Lower leg skin (tissue), 4 donors: ENCODE data around the gene PARN. TPM values are rescaled to one million over a fixed set of nuclear protein-coding genes. Genes with fewer than 3 reads are reported as not detected.

Source experiments
- DNase-seq, 2 donors: peaks; one replicate each; pipeline ENCODE4 v3.0.0-alpha.2; 2019; ENCODE audit warnings: low spot score in 2 of 2
- H3K4me3 ChIP-seq: fragments of 200-600 bp; sonication (generic); 2 replicates; pipeline ENCODE4 v1.5.1; 2017; ENCODE audit warnings: mild to moderate bottlenecking, low read depth; ENCODE audit not compliant: poor library complexity, severe bottlenecking
- CTCF ChIP-seq, 3 donors: fragments of 450-650 bp; IDR thresholded peaks; one replicate each; pipeline ENCODE4 v1.5.1; 2016; ENCODE audit warnings: antibody characterized with exemption in 3 of 3, mild to moderate bottlenecking in 3 of 3, moderate library complexity in 2 of 3
- POLR2A ChIP-seq, 2 donors: fragments of 450-650 bp; IDR thresholded peaks; one replicate each; pipeline ENCODE4 v1.6.1; 2016 to 2017; ENCODE audit warnings: antibody characterized with exemption in 2 of 2, mild to moderate bottlenecking in 1 of 2, moderate library complexity in 1 of 2
- WGBS, 2 donors: methylation state at CpG; one replicate each; pipeline ENCODE4 v1.1.5; 2018; 5-methylcytosine and 5-hydroxymethylcytosine counted together
- intact Hi-C: fragments of 100-400 bp; cut with DNase I; formaldehyde crosslinking; loops from one replicate; pipeline ENCODE4 v1.15.0; 2023; ENCODE audit warnings: low total_unique reads
- total RNA-seq, 4 donors: library from RNA; depleted of rRNA; stranded (reverse); fragments of >200 nt; gene quantifications; one replicate each; pipeline ENCODE4 v1.1.0, GENCODE V29; 2016

PARN gene
- total RNA-seq, 4 donors from 2014 or later: 23.4 to 28.7 (median 25.4) TPM

GRCh38 chr16:14473488-14473887 is 156.6 kb downstream of the PARN start:
- no peak for DNase-seq
- H3K4me3 ChIP-seq: no peak overlapping the region
- WGBS, 2 donors: 95 to 98% methylated on average over 5 of the region's 5 CpGs
- no peak for TF ChIP-seq CTCF (IDR thresholded peaks at IDR 0.05)
- TF ChIP-seq POLR2A (IDR thresholded peaks at IDR 0.05): no peak
- intact Hi-C loops: no loop called here

GRCh38 chr16:14472357-14472756 is 157.7 kb downstream of the PARN start:
- DNase-seq: no peak
- TF ChIP-seq CTCF (IDR thresholded peaks at IDR 0.05) (no peak), POLR2A (IDR thresholded peaks at IDR 0.05) (no peak)
- H3K4me3 ChIP-seq: no peak overlapping the region
- WGBS, 2 donors: 88 to 89% methylated on average over 2 of the region's 2 CpGs
- intact Hi-C loops: no loop called here

GRCh38 chr16:14470788-14471187 is 159.3 kb downstream of the PARN start:
- DNase-seq: no peak
- 91 to 96% methylated on average over 2 of the region's 2 CpGs for WGBS, 2 donors
- TF ChIP-seq POLR2A (IDR thresholded peaks at IDR 0.05) (no peak), CTCF (IDR thresholded peaks at IDR 0.05) (no peak)
- intact Hi-C loops: no loop called here
- H3K4me3 ChIP-seq: no peak overlapping the region

GRCh38 chr16:14465799-14466198 is 164.3 kb downstream of the PARN start:
- TF ChIP-seq CTCF (IDR thresholded peaks at IDR 0.05) (no peak), POLR2A (IDR thresholded peaks at IDR 0.05) (no peak)
- intact Hi-C loops: no loop called here
- no peak overlapping the region for H3K4me3 ChIP-seq
- WGBS, 2 donors: 96 to 100% methylated on average over 3 of the region's 3 CpGs
- no peak for DNase-seq

GRCh38 chr16:14464796-14465195 is 165.3 kb downstream of the PARN start:
- H3K4me3 ChIP-seq: no peak overlapping the region
- no peak for DNase-seq
- 92 to 93% methylated on average over 2 of the region's 2 CpGs for WGBS, 2 donors
- TF ChIP-seq CTCF (IDR thresholded peaks at IDR 0.05) (no peak), POLR2A (IDR thresholded peaks at IDR 0.05) (no peak)
- intact Hi-C loops: no loop called here

- no peak for DNase-seq
- WGBS, 2 donors: 98 to 100% methylated on average over 2 of the region's 2 CpGs
- intact Hi-C loops: no loop called here
- TF ChIP-seq CTCF (IDR thresholded peaks at IDR 0.05) (no peak), POLR2A (IDR thresholded peaks at IDR 0.05) (no peak)
- H3K4me3 ChIP-seq: no peak overlapping the region
Measured at GRCh38 chr16:14464192-14464591, 165.9 kb downstream of the PARN start.
